Liver (tissue), 9 donors: Measurements from ENCODE around the gene BBS10. TPM values are rescaled to one million over a fixed set of nuclear protein-coding genes. Genes with fewer than 3 reads are reported as not detected.

Experiments used
- DNase-seq: peaks from one replicate; pipeline ENCODE4 v3.0.0-alpha.2; 2017; ENCODE audit warnings: low spot score
- H3K27ac ChIP-seq, 2 donors: one replicate each; pipeline ENCODE4 v1.7.0; 2013; ENCODE audit warnings: inconsistent platforms in 2 of 2, low read length in 2 of 2, control low read depth in 1 of 2, low read depth in 1 of 2, mild to moderate bottlenecking in 1 of 2
- H3K27me3 ChIP-seq, 4 donors: one replicate each; pipeline versions ENCODE4 v1.6.1 to v1.7.0; 2013; ENCODE audit warnings: low read length in 3 of 4, inconsistent platforms in 1 of 4, mild to moderate bottlenecking in 1 of 4, moderate library complexity in 1 of 4; ENCODE audit not compliant: control insufficient read depth in 4 of 4, insufficient read depth in 4 of 4
- H3K36me3 ChIP-seq, 4 donors: one replicate each; pipeline versions ENCODE4 v1.6.1 to v1.7.0; 2013; ENCODE audit warnings: low read length in 3 of 4, mild to moderate bottlenecking in 3 of 4, low read depth in 1 of 4, moderate library complexity in 1 of 4; ENCODE audit not compliant: control insufficient read depth in 4 of 4, insufficient read depth in 3 of 4
- H3K4me1 ChIP-seq, 4 donors: one replicate each; pipeline versions ENCODE4 v1.6.1 to v1.7.0; 2013; ENCODE audit warnings: low read length in 3 of 4, mild to moderate bottlenecking in 3 of 4, moderate library complexity in 1 of 4; ENCODE audit not compliant: control insufficient read depth in 4 of 4, insufficient read depth in 4 of 4
- H3K4me3 ChIP-seq, 3 donors: one replicate each; pipeline versions ENCODE4 v1.6.1 to v1.7.0; 2013; ENCODE audit warnings: low read length in 3 of 3, control low read depth in 1 of 3, low read depth in 1 of 3, mild to moderate bottlenecking in 1 of 3
- H3K9ac ChIP-seq, 2 donors: one replicate each; pipeline ENCODE4 v1.7.0; 2013; ENCODE audit warnings: low read length in 2 of 2, mild to moderate bottlenecking in 2 of 2, moderate library complexity in 2 of 2, control low read depth in 1 of 2, low read depth in 1 of 2
- H3K9me3 ChIP-seq, 4 donors: one replicate each; pipeline versions ENCODE4 v1.6.1 to v1.7.0; 2013; ENCODE audit warnings: low read length in 3 of 4; ENCODE audit not compliant: control insufficient read depth in 4 of 4
- FOXA1 ChIP-seq: IDR thresholded peaks from 2 replicates; pipeline ENCODE4 v1.6.1; 2016; ENCODE audit warnings: antibody characterized with exemption
- FOXA2 ChIP-seq: IDR thresholded peaks from 2 replicates; pipeline ENCODE4 v1.6.1; 2016; ENCODE audit warnings: antibody characterized with exemption
- GABPA ChIP-seq, 2 donors: IDR thresholded peaks in 1 of 2; conservative IDR thresholded peaks in 1 of 2; 2 replicates each; pipeline ENCODE4 v1.6.1; 2016; ENCODE audit warnings: antibody characterized with exemption in 2 of 2, mild to moderate bottlenecking in 1 of 2, moderate library complexity in 1 of 2
- HNF4G ChIP-seq: IDR thresholded peaks from 2 replicates; pipeline ENCODE4 v1.6.1; 2016; ENCODE audit warnings: antibody characterized with exemption
- JUND ChIP-seq, 2 donors: IDR thresholded peaks; 2 replicates each; pipeline ENCODE4 v1.6.1; 2016; ENCODE audit warnings: antibody characterized with exemption in 2 of 2
- NR2F2 ChIP-seq: IDR thresholded peaks from 2 replicates; pipeline ENCODE4 v1.6.1; 2016; ENCODE audit warnings: antibody characterized with exemption
- RAD21 ChIP-seq, 2 donors: IDR thresholded peaks; 2 replicates each; pipeline ENCODE4 v1.6.1; 2016; ENCODE audit warnings: antibody characterized with exemption in 2 of 2, mild to moderate bottlenecking in 2 of 2
- REST ChIP-seq: IDR thresholded peaks from 2 replicates; pipeline ENCODE4 v1.6.1; 2016; ENCODE audit warnings: antibody characterized with exemption, mild to moderate bottlenecking
- SP1 ChIP-seq: IDR thresholded peaks from 2 replicates; pipeline ENCODE4 v1.6.1; 2018; ENCODE audit warnings: antibody characterized with exemption, mild to moderate bottlenecking
- TAF1 ChIP-seq: conservative IDR thresholded peaks from 2 replicates; pipeline ENCODE4 v1.6.1; 2016; ENCODE audit warnings: antibody characterized with exemption, mild to moderate bottlenecking
- YY1 ChIP-seq: IDR thresholded peaks from 2 replicates; pipeline ENCODE4 v1.6.1; 2016; ENCODE audit warnings: antibody characterized with exemption, mild to moderate bottlenecking
- WGBS: extraction: QIAGEN DNeasy Blood & Tissue Kit; methylation state at CpG from one replicate; pipeline ENCODE4 v1.1.7; 2013; 5-methylcytosine and 5-hydroxymethylcytosine counted together
- polyA plus RNA-seq, 2 donors: library from polyadenylated mRNA; stranded (reverse) in 1 of 2; unstranded in 1 of 2; fragments of 200-250 nt in 1 of 2; fragments of >200 nt in 1 of 2; fragmentation: Nextera tagmentation in 1 of 2; extraction: Ambion mirVana in 1 of 2; gene quantifications; one replicate each; pipeline versions ENCODE4 v1.2.1 to v1.2.3, GENCODE V29; 2013 to 2015
- total RNA-seq, 2 donors: library from RNA; depleted of rRNA; stranded (reverse); fragments of >200 nt; gene quantifications; one replicate each; pipeline ENCODE4 v1.2.3, GENCODE V29; 2014
- TF ChIP-seq, protein P1 (sequence below): fragments of 150-350 bp; IDR thresholded peaks from 2 replicates; pipeline ENCODE4 v1.5.1; 2017; ENCODE audit warnings: improper control_type of control experiment, low read depth, low read length; ENCODE audit not compliant: missing input control
- TF ChIP-seq, protein P2 (sequence below): IDR thresholded peaks from 2 replicates; pipeline ENCODE4 v1.6.1; 2016; ENCODE audit warnings: antibody characterized with exemption
- TF ChIP-seq, protein P3 (sequence below): IDR thresholded peaks from 2 replicates; pipeline ENCODE4 v1.6.1; 2016; ENCODE audit warnings: antibody characterized with exemption
- TF ChIP-seq, protein P4 (sequence below): IDR thresholded peaks from 2 replicates; pipeline ENCODE4 v1.6.1; 2016; ENCODE audit warnings: antibody characterized with exemption
- donor health status: healthy.
- donor health status: healthy.
- donor health status: healthy.
- donor health status: healthy.
- donor health status: healthy.

BBS10 gene
- total and polyA plus RNA-seq, 4 donors = 2.5 to 6.7 (median 4.0) TPM

- no peak for DNase-seq
- 47% methylated on average over 4 of the region's 4 CpGs for WGBS
- Histone ChIP-seq H3K36me3 (no peaks in the 10 kb centered on the region), H3K9ac (no peak overlapping the region), H3K27me3 (no peaks in the 10 kb centered on the region), H3K4me3 (peak overlapping the region; percentile 81 to 97 (median 91)), H3K4me1 (peaks cover 2 to 29% (median 21%) of the 10 kb centered on the region in 4 donors), H3K9me3 (no peaks in the 10 kb centered on the region), H3K27ac (peak overlapping the region in 1 of 2 donors; percentile 23)
- TF ChIP-seq, protein P1, sequence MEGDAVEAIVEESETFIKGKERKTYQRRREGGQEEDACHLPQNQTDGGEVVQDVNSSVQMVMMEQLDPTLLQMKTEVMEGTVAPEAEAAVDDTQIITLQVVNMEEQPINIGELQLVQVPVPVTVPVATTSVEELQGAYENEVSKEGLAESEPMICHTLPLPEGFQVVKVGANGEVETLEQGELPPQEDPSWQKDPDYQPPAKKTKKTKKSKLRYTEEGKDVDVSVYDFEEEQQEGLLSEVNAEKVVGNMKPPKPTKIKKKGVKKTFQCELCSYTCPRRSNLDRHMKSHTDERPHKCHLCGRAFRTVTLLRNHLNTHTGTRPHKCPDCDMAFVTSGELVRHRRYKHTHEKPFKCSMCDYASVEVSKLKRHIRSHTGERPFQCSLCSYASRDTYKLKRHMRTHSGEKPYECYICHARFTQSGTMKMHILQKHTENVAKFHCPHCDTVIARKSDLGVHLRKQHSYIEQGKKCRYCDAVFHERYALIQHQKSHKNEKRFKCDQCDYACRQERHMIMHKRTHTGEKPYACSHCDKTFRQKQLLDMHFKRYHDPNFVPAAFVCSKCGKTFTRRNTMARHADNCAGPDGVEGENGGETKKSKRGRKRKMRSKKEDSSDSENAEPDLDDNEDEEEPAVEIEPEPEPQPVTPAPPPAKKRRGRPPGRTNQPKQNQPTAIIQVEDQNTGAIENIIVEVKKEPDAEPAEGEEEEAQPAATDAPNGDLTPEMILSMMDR = peak; percentile 31
- TF ChIP-seq RAD21 (IDR thresholded peaks at IDR 0.05) (peak; percentile 81 to 92), HNF4G (no peak), YY1 (peak; percentile 16), GABPA (IDR thresholded peaks at IDR 0.05 in 1 of 2, conservative IDR thresholded peaks at IDR 0.05 in 1 of 2) (peak in 1 of 2 donors; percentile 26)
These were observed 1.3 kb downstream of the BBS10 start for GRCh38 chr12:76346798-76347420.

- Histone ChIP-seq H3K27me3 (no peaks in the 10 kb centered on the region), H3K27ac (no peak overlapping the region), H3K4me3 (no peak overlapping the region), H3K36me3 (no peaks in the 10 kb centered on the region), H3K9me3 (no peaks in the 10 kb centered on the region), H3K4me1 (peaks cover 2 to 29% (median 21%) of the 10 kb centered on the region in 4 donors), H3K9ac (no peak overlapping the region)
- WGBS = 87% methylated on average over 4 of the region's 4 CpGs
- no peak for DNase-seq
- TF ChIP-seq YY1 (no peak), FOXA1 (no peak)
These were observed 2.0 kb downstream of the BBS10 start for GRCh38 chr12:76346236-76346635.

DNA sequence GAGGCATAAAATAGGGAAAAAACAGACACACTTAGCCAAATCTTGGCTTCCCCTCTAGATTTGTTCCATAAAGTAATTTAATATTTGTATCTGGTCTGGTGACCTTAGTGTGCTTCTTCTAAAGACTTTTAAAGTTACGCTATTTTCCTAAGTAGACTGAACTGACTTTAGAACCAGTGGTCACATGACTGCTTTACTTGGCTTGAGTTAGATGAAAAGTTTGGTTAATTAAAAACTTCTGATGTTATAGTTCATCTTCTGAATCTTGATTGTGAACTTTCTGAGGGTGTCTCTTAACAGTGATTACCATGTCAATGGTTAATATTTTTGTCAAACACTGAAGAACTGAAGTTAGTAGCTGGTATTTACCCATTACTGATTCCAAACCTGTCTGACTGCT is 2.6 kb downstream of the BBS10 start:
- Histone ChIP-seq H3K9ac (no peak overlapping the region), H3K9me3 (no peaks in the 10 kb centered on the region), H3K4me1 (peaks cover 2 to 29% (median 21%) of the 10 kb centered on the region in 4 donors), H3K27me3 (no peaks in the 10 kb centered on the region), H3K27ac (no peak overlapping the region), H3K36me3 (no peaks in the 10 kb centered on the region), H3K4me3 (no peak overlapping the region)
- TF ChIP-seq YY1 (no peak), RAD21 (IDR thresholded peaks at IDR 0.05) (no peak), FOXA2 (no peak), GABPA (IDR thresholded peaks at IDR 0.05 in 1 of 2, conservative IDR thresholded peaks at IDR 0.05 in 1 of 2) (no peak), SP1 (no peak), REST (no peak), TAF1 (no peak), NR2F2 (no peak), JUND (IDR thresholded peaks at IDR 0.05) (no peak)
- TF ChIP-seq, protein P2, sequence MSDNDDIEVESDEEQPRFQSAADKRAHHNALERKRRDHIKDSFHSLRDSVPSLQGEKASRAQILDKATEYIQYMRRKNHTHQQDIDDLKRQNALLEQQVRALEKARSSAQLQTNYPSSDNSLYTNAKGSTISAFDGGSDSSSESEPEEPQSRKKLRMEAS = no peak
- TF ChIP-seq, protein P3, sequence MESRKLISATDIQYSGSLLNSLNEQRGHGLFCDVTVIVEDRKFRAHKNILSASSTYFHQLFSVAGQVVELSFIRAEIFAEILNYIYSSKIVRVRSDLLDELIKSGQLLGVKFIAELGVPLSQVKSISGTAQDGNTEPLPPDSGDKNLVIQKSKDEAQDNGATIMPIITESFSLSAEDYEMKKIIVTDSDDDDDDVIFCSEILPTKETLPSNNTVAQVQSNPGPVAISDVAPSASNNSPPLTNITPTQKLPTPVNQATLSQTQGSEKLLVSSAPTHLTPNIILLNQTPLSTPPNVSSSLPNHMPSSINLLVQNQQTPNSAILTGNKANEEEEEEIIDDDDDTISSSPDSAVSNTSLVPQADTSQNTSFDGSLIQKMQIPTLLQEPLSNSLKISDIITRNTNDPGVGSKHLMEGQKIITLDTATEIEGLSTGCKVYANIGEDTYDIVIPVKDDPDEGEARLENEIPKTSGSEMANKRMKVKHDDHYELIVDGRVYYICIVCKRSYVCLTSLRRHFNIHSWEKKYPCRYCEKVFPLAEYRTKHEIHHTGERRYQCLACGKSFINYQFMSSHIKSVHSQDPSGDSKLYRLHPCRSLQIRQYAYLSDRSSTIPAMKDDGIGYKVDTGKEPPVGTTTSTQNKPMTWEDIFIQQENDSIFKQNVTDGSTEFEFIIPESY = no peak
- TF ChIP-seq, protein P4, sequence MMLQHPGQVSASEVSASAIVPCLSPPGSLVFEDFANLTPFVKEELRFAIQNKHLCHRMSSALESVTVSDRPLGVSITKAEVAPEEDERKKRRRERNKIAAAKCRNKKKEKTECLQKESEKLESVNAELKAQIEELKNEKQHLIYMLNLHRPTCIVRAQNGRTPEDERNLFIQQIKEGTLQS = no peak
- no peak for DNase-seq
- WGBS = 73% methylated on average over 1 of the region's 1 CpG
